Neural cell (in vitro differentiated cells): Measurements from ENCODE around the gene CDH4. TPM values are rescaled to one million over a fixed set of nuclear protein-coding genes. Genes with fewer than 3 reads are reported as not detected.

Experiments
- H2AFZ ChIP-seq: fragments of 200-600, 300-800 bp; sonication (generic), shearing (Covaris generic); 2 replicates; pipeline ENCODE4 v1.6.0; 2014; ENCODE audit warnings: low read depth, mild to moderate bottlenecking, antibody characterized with exemption, low read length, moderate library complexity
- H3F3A ChIP-seq: fragments of 200-600 bp; shearing (Covaris generic); 2 replicates; pipeline ENCODE4 v1.6.1; 2016; ENCODE audit warnings: mild to moderate bottlenecking, moderate library complexity, mixed read lengths, antibody characterized with exemption, low read length; ENCODE audit not compliant: insufficient read depth, poor library complexity, severe bottlenecking
- H3K27ac ChIP-seq: fragments of 200-600, 300-800 bp; sonication (generic), shearing (Covaris generic); 2 replicates; pipeline ENCODE4 v1.5.1; 2014; ENCODE audit warnings: mild to moderate bottlenecking, low read length, moderate library complexity
- H3K27me3 ChIP-seq: fragments of 300-800, 200-600 bp; sonication (generic), shearing (Covaris generic); 2 replicates; pipeline ENCODE4 v1.6.0; 2014; ENCODE audit warnings: mild to moderate bottlenecking, low read depth, low read length, moderate library complexity; ENCODE audit not compliant: insufficient read depth
- H3K36me3 ChIP-seq: fragments of 300-800, 200-600 bp; sonication (generic), shearing (Covaris generic); 2 replicates; pipeline ENCODE4 v1.5.1; 2014; ENCODE audit warnings: mild to moderate bottlenecking, antibody characterized with exemption, low read length, moderate library complexity; ENCODE audit not compliant: insufficient read depth
- H3K4me2 ChIP-seq: fragments of 300-800, 200-600 bp; sonication (generic), shearing (Covaris generic); 2 replicates; pipeline ENCODE4 v1.6.0; 2014; ENCODE audit warnings: mild to moderate bottlenecking, low read length
- H3K4me3 ChIP-seq: fragments of 300-800, 200-600 bp; sonication (generic), shearing (Covaris generic); 2 replicates; pipeline ENCODE4 v1.5.1; 2014; ENCODE audit warnings: mild to moderate bottlenecking, low read length, moderate library complexity
- H3K79me2 ChIP-seq: fragments of 200-600 bp; shearing (Covaris generic); replicated peaks from 2 replicates; pipeline ENCODE4 v1.6.0; 2014; ENCODE audit warnings: mild to moderate bottlenecking, low read length, moderate library complexity; ENCODE audit not compliant: insufficient read depth
- H3K9ac ChIP-seq: fragments of 300-800, 200-600 bp; sonication (generic), shearing (Covaris generic); 2 replicates; pipeline ENCODE4 v1.6.1; 2016; ENCODE audit warnings: mild to moderate bottlenecking, low read length, mixed read lengths
- H3K9me2 ChIP-seq: fragments of 200-600 bp; shearing (Covaris generic); 2 replicates; pipeline ENCODE4 v1.6.1; 2016; ENCODE audit warnings: mild to moderate bottlenecking, low read length, mixed read lengths; ENCODE audit not compliant: insufficient read depth
- H3K9me3 ChIP-seq: fragments of 200-600, 300-800 bp; sonication (generic), shearing (Covaris generic); 2 replicates; pipeline ENCODE4 v1.6.1; 2016; ENCODE audit warnings: mild to moderate bottlenecking, mixed run types, low read length, moderate library complexity, mixed read lengths
- H4K20me1 ChIP-seq: fragments of 200-600 bp; shearing (Covaris generic); 2 replicates; pipeline ENCODE4 v1.6.1; 2016; ENCODE audit warnings: mild to moderate bottlenecking, mixed run types; ENCODE audit not compliant: insufficient read depth
- CTCF ChIP-seq: fragments of 450-650 bp; IDR thresholded peaks from 2 replicates; pipeline ENCODE4 v1.5.1; 2014; ENCODE audit warnings: antibody characterized with exemption, mild to moderate bottlenecking, moderate library complexity; ENCODE audit not compliant: poor library complexity, severe bottlenecking
- EP300 ChIP-seq: fragments of 450-650 bp; conservative IDR thresholded peaks from 2 replicates; pipeline ENCODE4 v1.6.1; 2014; ENCODE audit warnings: antibody characterized with exemption, mild to moderate bottlenecking, moderate library complexity; ENCODE audit not compliant: poor library complexity, severe bottlenecking
- EZH2 ChIP-seq: fragments of 200-600, 300-800 bp; shearing (Covaris generic), sonication (generic); IDR thresholded peaks from 2 replicates; pipeline ENCODE4 v1.6.1; 2014; ENCODE audit warnings: antibody characterized with exemption, low read length, borderline replicate concordance, mild to moderate bottlenecking; ENCODE audit not compliant: insufficient read depth, poor library complexity, severe bottlenecking
- MXI1 ChIP-seq: fragments of 450-650 bp; conservative IDR thresholded peaks from 2 replicates; pipeline ENCODE4 v1.6.1; 2014; ENCODE audit warnings: antibody characterized with exemption, mild to moderate bottlenecking; ENCODE audit not compliant: poor library complexity, severe bottlenecking
- POLR2AphosphoS5 ChIP-seq: IDR thresholded peaks from 2 replicates; pipeline ENCODE4 v1.6.1; 2012
- RAD21 ChIP-seq: fragments of 450-650 bp; conservative IDR thresholded peaks from 2 replicates; pipeline ENCODE4 v1.6.1; 2014; ENCODE audit warnings: antibody characterized with exemption, mild to moderate bottlenecking, moderate library complexity
- REST ChIP-seq: IDR thresholded peaks from 2 replicates; pipeline ENCODE4 v1.6.1; 2012; ENCODE audit warnings: borderline replicate concordance
- SMC3 ChIP-seq: fragments of 450-650 bp; conservative IDR thresholded peaks from 2 replicates; pipeline ENCODE4 v1.6.1; 2014; ENCODE audit warnings: antibody characterized with exemption, mild to moderate bottlenecking, moderate library complexity; ENCODE audit not compliant: poor library complexity
- TAF1 ChIP-seq: IDR thresholded peaks from 2 replicates; pipeline ENCODE4 v1.6.1; 2012; ENCODE audit warnings: low read depth
- polyA plus RNA-seq: library from polyadenylated mRNA; depleted of rRNA; stranded (reverse); fragments of >200 nt; gene quantifications from 2 replicates; pipeline ENCODE4 v1.2.3, GENCODE V29; 2014

Gene CDH4
- polyA plus RNA-seq, 1 donor from 2014 or later = 24.6 TPM

GRCh38 chr20:61702246-61702645, 450.2 kb downstream of the CDH4 start:
- H3K27me3 ChIP-seq = no peaks in the 10 kb centered on the region
- H2AFZ ChIP-seq = no peak overlapping the region
- TF ChIP-seq EZH2 (no peak), MXI1 (no peak), REST (no peak), SMC3 (no peak), CTCF (no peak), EP300 (no peak), POLR2AphosphoS5 (no peak), TAF1 (no peak), RAD21 (no peak)
- no peaks in the 10 kb centered on the region for H4K20me1 ChIP-seq
- H3K9ac ChIP-seq = no peak overlapping the region
- no peaks in the 10 kb centered on the region for H3K36me3 ChIP-seq
- H3K79me2 ChIP-seq = no peaks in the 10 kb centered on the region
- no peak overlapping the region for H3K27ac ChIP-seq
- no peak overlapping the region for H3K4me3 ChIP-seq
- no peak overlapping the region for H3K4me2 ChIP-seq
- no peaks in the 10 kb centered on the region for H3K9me3 ChIP-seq
- no peaks in the 10 kb centered on the region for H3K9me2 ChIP-seq
- no peaks in the 10 kb centered on the region for H3F3A ChIP-seq

DNA sequence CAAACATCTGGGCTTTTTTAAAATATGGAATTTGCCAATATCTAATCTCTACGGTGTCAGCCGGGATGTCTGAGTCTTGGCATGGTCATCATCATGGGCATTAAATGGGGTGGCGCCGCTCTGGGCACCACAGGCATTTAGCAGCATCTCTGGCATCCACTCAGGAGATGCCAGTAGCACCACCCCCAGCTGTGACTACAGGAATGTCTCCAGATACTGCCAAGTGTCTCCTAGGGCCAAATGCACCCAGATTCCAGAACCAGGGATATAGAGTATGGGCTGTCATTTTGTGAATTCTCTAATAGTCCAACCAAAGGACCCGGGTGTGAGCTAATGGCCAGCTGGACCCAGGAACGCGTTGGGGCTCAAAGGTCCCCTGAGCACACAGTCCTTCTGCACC, 452.6 kb downstream of the CDH4 start:
- H3K36me3 ChIP-seq = no peaks in the 10 kb centered on the region
- H4K20me1 ChIP-seq = no peaks in the 10 kb centered on the region
- no peak overlapping the region for H3K27ac ChIP-seq
- H3K79me2 ChIP-seq = no peaks in the 10 kb centered on the region
- no peak overlapping the region for H3K4me2 ChIP-seq
- H3K4me3 ChIP-seq = no peak overlapping the region
- no peaks in the 10 kb centered on the region for H3F3A ChIP-seq
- no peaks in the 10 kb centered on the region for H3K9me3 ChIP-seq
- no peak overlapping the region for H2AFZ ChIP-seq
- H3K9ac ChIP-seq = no peak overlapping the region
- H3K9me2 ChIP-seq = no peaks in the 10 kb centered on the region
- TF ChIP-seq POLR2AphosphoS5 (no peak), EP300 (no peak), TAF1 (no peak)
- H3K27me3 ChIP-seq = no peaks in the 10 kb centered on the region
